ENCODE results near the gene CRIP2.

Gene CRIP2

DNA sequence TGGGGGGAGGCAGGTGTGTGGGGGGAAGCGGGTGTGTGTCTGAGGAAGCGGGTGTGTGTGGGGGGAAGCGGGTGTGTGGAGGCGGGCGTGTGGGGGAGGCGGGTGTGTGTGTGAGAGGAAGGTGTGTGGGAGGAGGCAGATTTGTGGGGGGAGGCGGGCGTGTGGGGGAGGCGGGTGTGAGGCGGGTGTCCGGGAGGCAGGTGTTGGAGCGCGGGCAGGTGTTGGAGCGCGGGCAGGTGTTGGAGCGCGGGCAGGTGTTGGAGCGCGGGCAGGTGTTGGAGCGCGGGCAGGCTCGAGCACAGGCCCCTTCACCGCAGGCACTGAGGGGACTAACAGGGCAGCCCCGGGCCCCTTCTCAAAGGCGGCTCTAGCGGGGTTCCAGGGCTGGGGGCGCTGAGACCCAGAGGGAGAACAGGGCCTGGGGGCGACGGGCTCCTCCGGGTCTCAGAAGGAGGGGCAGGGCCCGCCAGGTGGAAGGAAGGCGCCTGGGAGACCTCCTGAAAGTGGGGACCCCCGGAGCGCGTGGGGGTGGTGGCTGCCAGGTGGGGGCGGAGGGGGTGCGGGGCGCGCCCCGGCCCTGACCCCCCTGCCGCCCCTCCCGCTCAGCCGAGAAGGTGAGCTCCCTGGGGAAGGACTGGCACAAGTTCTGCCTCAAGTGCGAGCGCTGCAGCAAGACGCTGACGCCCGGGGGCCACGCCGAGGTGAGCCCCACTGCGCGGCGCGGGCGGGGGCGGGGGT is 3.2 kb downstream of the CRIP2 start:
- DNase-seq = no peak

GRCh38 chr14:105478398-105479251 is 4.0 kb downstream of the CRIP2 start:
- DNase-seq = no peak

GRCh38 chr14:105479431-105480158 is 5.0 kb downstream of the CRIP2 start:
- DNase-seq = no peak

DNA sequence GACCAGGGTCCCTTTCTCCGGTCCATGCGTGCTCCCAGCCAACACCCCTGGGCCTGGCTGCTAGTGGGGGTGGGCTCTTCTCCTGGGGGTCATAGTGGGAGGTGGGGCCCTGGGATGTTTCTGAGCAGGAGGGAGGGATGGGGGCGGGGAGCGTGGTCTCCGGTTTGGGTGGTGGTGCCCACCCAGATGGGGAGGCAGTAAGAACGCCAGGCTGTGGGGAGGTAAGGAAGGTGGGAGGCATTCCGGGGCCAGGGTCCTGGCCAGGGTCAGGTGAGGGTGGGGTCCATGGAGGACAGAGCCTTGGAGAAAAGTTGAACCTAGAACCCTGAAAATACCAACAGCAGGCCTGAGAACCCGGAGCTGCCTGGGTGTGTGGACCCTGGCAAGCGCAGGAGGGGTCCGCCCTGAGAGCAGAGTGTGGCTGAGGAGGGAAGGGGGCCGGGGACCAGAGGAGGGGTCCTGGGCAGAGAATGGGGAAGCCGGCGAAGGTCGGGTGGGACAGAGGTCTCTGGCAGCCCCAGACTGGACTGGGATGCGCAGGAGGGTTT is 5.7 kb downstream of the CRIP2 start:
- DNase-seq = no peak

DNA sequence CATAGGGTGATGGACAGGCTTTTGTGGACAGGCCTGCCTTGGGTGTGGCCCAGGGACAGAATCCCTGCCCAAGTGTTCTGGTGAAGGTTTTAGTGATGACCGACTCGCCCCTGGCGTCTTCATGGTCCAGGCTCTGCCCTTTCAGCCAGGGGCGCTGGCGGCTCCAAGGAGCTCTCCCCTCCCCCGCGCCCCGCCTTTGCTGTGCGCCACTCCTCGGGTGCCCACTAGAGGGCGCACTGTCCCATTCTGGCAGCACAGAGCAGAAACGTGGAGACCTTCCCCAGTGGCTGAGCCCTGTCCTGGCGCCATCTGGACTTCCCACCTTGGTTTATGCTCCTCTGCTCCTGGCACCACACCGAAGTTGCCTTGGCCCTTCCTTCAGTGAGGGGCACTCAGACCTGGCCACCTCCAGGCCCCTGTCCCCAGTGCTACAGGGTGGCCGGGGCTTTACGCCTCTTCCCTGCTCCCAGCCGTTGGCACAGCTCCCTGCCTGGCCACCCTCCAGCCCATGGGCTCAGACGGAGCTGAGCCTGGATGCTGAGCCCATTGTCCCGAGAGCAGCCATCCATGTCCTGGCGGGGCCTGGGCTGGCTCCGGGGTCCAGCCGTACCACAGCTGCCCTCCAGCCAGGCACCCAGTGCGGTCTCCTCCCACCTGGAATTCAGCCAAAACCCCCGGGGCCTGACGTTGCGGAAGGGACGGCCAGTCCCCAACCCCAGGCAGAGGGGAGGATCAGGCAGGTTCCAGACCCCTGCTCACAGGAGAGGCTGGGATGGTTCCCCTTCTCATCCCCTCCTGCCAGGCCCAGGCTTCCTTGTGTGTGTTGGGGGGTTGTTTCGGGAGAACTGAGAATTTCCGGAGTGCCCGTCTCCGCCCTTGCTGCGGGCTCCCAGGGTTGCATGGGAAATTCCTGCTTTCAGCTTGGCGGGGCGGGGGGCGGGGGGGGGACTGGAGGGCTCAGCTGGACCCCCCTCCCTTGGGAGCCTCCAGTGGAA is 6.5 kb downstream of the CRIP2 start:
- DNase-seq = peak; percentile 79

DNA sequence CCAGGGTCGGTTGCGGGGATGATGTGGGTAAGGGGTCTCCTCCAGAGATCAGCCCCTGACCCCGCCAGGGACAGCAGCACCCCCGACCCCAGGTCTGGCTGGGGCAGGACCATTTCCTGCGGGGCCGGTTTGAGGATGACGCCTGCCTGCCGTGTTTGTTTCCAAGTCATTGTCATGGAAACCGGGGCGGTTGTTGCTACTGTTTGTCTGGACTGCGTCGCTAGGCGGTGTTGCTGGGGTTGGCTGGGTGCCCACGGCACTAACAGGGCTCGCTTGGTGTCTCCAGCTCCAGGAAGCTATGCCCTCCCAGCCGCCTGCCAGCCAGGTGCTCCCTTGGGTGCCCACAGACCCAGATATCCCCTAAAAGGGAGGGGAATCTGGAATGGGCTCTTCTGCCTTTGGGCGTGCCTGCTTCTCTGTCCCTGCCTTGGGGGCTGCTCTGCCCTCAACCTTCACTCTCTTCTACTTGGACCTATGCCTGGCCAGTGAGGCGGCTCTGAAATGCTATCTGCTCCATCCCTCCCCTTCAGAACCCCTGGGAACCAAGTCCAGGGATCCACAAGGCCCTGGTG is 7.4 kb downstream of the CRIP2 start:
- peak; percentile 97 for DNase-seq

- no peak for DNase-seq
These were observed 8.0 kb downstream of the CRIP2 start for GRCh38 chr14:105482486-105483110.

GRCh38 chr14:105483300-105484068 is 8.9 kb downstream of the CRIP2 start:
- DNase-seq = no peak

DNA sequence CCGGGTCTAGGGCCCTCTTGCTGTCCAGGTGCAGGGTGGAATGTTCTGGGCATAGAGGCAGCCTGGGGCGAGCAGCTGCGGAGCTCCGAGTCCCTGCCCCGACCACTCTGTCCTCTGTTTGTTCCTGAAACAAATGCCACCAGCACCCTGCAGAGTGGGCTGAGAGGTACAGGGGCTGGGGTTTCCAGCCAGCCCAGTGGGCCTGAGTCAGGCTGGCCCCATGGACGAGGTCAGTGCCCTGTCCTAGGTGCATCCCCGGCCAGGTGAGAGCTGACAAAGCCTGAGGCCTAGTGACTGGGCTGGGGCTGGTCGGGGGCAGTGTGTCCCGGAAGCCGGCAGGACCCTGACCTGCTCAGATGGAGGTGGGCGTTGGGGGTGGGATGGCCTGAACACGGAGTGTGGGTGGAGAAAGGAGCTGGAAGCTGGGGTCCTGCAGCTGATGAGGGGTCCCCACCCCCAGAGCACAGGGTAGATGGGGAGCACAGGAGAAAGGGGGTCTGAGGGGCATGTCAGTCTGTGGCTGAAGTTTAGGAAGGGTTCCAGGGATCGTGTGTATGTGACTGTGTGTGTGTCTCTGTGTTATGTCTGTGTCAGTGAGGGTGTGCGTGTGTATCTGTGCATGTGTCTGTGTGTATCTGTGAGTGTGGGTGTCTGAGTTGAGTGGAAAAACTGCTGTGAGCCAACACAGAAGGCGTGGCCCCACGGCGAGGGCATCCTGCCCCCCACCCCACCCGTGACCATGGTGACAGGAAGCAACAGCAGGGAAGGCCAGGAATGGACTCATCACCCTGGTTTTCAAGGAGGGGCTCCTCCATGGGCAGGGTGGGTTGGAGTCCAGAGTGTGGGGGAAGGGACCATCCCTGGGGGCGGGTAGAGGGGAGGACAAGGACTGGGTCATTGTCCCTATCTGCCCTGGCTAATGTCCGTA is 9.7 kb downstream of the CRIP2 start:
- DNase-seq = no peak

DNA sequence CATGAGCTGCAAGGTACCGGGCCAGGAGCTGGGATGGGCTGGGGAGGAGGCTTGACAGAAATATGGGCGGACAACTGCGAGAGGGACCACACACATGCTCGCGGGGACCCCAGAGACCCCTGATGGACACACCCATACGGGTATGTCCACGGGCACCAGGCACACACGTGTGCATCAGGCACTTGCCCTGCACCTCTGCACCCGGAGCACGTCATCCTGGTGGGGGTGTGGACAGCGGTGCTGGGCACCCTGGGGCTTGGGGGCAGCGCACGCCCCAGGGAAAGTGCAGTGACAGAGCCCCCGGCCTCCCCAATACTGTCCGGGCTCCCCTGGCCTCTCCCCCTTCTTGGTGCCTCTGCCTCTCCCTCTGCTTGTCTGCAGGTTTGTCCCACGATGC is 10.4 kb downstream of the CRIP2 start:
- DNase-seq = no peak

GRCh38 chr14:105485739-105486162 is 11.1 kb downstream of the CRIP2 start:
- DNase-seq = peak; percentile 79

- peak; percentile 21 for DNase-seq
These were observed 11.7 kb downstream of the CRIP2 start, which contains the start of gene CRIP1 for GRCh38 chr14:105486163-105486973. TSS of gene CRIP1 (plus strand) at chr14:105486886. CDS start at chr14:105487260, 374 bp downstream.

- no peak for DNase-seq
These were observed 12.4 kb downstream of the CRIP2 start for GRCh38 chr14:105486974-105487448.

DNA sequence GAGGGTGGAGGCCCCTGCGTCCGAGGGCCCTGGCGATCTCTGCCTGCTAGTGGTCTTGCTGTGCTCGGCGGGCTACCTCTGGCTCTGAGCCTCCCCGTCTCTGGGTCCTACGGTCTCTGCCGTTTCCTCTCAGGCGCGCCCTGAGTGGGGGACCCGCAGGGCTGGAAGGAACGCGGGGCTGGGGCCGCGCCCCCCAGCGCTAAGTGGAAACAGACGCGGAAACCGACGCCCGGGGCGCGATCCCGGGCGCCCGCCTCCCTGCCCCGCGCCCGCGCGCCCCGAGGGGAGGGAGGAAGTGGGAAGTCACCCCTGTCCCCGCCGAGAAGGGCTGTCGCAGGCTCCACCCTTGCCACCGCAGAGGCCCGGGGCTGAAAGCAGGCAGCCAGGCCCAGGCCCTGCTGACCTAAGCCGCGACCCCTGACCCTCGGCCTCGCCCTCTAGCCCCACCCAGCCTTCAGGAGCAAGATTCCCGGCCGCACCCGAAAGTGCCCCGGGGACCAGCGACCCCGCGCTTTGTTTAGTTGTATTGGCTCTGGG is 12.9 kb downstream of the CRIP2 start:
- DNase-seq = peak; percentile 22

DNA sequence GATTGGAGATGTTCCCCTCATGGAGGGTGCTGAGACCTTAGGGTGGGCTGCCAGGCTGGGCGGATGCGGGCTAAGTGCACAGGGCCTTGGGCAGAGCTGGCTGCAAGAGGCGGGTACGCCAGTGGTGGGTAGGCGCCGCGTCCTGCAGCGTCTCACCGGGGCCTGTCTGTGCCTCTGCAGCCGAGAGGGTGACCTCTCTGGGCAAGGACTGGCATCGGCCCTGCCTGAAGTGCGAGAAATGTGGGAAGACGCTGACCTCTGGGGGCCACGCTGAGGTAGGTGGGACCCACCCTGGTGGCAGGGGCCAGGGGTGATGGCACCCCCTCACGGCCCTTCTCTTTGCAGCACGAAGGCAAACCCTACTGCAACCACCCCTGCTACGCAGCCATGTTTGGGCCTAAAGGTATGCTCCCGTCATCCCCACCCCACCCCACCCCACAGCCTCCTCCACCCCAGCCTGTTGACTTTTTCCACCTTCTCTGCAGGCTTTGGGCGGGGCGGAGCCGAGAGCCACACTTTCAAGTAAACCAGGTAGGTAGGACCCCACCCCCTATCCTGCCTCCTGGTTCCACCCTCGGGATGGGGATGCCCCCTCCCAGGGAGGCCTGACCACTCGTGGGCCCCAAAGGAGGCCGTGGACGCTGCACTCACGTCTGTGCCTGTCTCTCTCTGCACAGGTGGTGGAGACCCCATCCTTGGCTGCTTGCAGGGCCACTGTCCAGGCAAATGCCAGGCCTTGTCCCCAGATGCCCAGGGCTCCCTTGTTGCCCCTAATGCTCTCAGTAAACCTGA is 13.6 kb downstream of the CRIP2 start:
- no peak for DNase-seq

GRCh38 chr14:105488781-105489541 is 14.3 kb downstream of the CRIP2 start:
- DNase-seq = no peak

Data from hematopoietic multipotent progenitor cell treated with erythropoietin and hydrocortisone succinate and interleukin-3 and kit ligand, for 8 days (in vitro differentiated cells).